ENCODE measurements around the gene CAGE1.

Gene CAGE1

GRCh38 chr6:7307533-7307932, 82.0 kb downstream of the CAGE1 start:
- Histone ChIP-seq H3K9ac (ENCODE audit: low read depth, low read length) (no peak overlapping the region), H3K27ac (ENCODE audit: low read depth, low read length) (no peak overlapping the region), H3K9me3 (ENCODE audit: control insufficient read depth, insufficient read depth, low read length) (no peaks in the 10 kb centered on the region), H3K4me3 (ENCODE audit: low read depth, low read length) (no peak overlapping the region), H3K27me3 (ENCODE audit: control insufficient read depth, insufficient read depth, low read length) (no peaks in the 10 kb centered on the region), H3K36me3 (ENCODE audit: control insufficient read depth, insufficient read depth, low read length) (peaks cover 73% of the 10 kb centered on the region), H3K4me1 (ENCODE audit: control insufficient read depth, insufficient read depth, low read length) (peaks cover 11% of the 10 kb centered on the region; the same call in 1 of the 2 replicates)

GRCh38 chr6:7304821-7305220, 84.7 kb downstream of the CAGE1 start:
- no peak overlapping the region for H3K9ac ChIP-seq (ENCODE audit: low read depth, low read length)

GRCh38 chr6:7301702-7302101, 87.8 kb downstream of the CAGE1 start:
- peaks cover 97% of the 10 kb centered on the region for H3K36me3 ChIP-seq (ENCODE audit: control insufficient read depth, insufficient read depth, low read length)
- no peak overlapping the region for H3K4me3 ChIP-seq (ENCODE audit: low read depth, low read length)
- H3K9ac ChIP-seq (ENCODE audit: low read depth, low read length) = no peak overlapping the region
- H3K9me3 ChIP-seq (ENCODE audit: control insufficient read depth, insufficient read depth, low read length) = no peaks in the 10 kb centered on the region
- no peaks in the 10 kb centered on the region for H3K27me3 ChIP-seq (ENCODE audit: control insufficient read depth, insufficient read depth, low read length)
- no peaks in the 10 kb centered on the region for H3K4me1 ChIP-seq (ENCODE audit: control insufficient read depth, insufficient read depth, low read length)
- H3K27ac ChIP-seq (ENCODE audit: low read depth, low read length) = no peak overlapping the region

More at GRCh38 chr6:7304821-7305220, 84.7 kb downstream of the CAGE1 start:
- H3K27ac ChIP-seq (ENCODE audit: low read depth, low read length) = no peak overlapping the region
- no peaks in the 10 kb centered on the region for H3K4me1 ChIP-seq (ENCODE audit: control insufficient read depth, insufficient read depth, low read length)
- H3K36me3 ChIP-seq (ENCODE audit: control insufficient read depth, insufficient read depth, low read length) = peaks cover 97% of the 10 kb centered on the region
- H3K4me3 ChIP-seq (ENCODE audit: low read depth, low read length) = no peak overlapping the region
- no peaks in the 10 kb centered on the region for H3K9me3 ChIP-seq (ENCODE audit: control insufficient read depth, insufficient read depth, low read length)
- no peaks in the 10 kb centered on the region for H3K27me3 ChIP-seq (ENCODE audit: control insufficient read depth, insufficient read depth, low read length)

DNA sequence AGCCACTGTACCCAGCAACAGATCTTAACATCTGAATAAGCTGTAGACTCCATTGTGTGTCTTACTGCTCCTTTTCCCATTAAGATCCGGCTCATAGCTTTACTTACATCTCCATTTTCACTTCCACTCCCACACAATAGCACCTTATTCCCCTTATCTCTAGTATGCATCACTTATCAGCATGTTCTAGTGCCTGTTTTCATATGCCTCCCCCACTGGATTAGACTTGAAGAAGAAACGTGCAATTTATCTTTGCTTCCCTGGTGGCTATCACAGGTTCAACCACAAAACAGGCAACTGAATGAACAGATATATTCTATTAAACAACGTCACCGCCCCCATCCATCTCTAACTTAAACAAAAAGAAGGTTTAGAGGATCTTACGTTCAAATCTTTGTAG, 88.6 kb downstream of the CAGE1 start:
- H3K36me3 ChIP-seq (ENCODE audit: control insufficient read depth, insufficient read depth, low read length) = peaks cover 100% of the 10 kb centered on the region
- no peak overlapping the region for H3K4me3 ChIP-seq (ENCODE audit: low read depth, low read length)
- no peaks in the 10 kb centered on the region for H3K4me1 ChIP-seq (ENCODE audit: control insufficient read depth, insufficient read depth, low read length)
- no peaks in the 10 kb centered on the region for H3K27me3 ChIP-seq (ENCODE audit: control insufficient read depth, insufficient read depth, low read length)
- H3K9me3 ChIP-seq (ENCODE audit: control insufficient read depth, insufficient read depth, low read length) = no peaks in the 10 kb centered on the region
- H3K9ac ChIP-seq (ENCODE audit: low read depth, low read length) = no peak overlapping the region
- no peak overlapping the region for H3K27ac ChIP-seq (ENCODE audit: low read depth, low read length)

DNA sequence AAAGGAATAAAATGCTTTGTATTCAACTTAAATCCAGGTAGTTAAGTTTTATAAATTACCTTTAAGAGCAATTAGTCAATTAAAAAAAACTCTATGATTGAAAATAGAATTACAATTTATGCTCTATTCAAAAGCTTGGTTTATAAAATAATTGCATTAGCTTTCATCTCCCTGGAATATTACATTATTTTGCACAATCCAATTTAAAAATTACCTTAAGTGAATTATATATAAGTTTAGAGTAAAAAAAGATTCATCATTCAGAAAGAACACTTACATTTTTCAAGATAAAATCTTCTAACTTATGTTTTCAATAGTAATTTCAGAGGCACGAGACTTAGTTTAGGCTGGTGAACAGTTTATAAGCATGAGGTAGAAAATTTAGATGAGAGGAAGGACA, 91.4 kb downstream of the CAGE1 start:
- no peaks in the 10 kb centered on the region for H3K4me1 ChIP-seq (ENCODE audit: control insufficient read depth, insufficient read depth, low read length)
- H3K27ac ChIP-seq (ENCODE audit: low read depth, low read length) = no peak overlapping the region
- H3K9me3 ChIP-seq (ENCODE audit: control insufficient read depth, insufficient read depth, low read length) = no peaks in the 10 kb centered on the region
- H3K27me3 ChIP-seq (ENCODE audit: control insufficient read depth, insufficient read depth, low read length) = no peaks in the 10 kb centered on the region
- H3K4me3 ChIP-seq (ENCODE audit: low read depth, low read length) = no peak overlapping the region
- no peak overlapping the region for H3K9ac ChIP-seq (ENCODE audit: low read depth, low read length)
- peaks cover 100% of the 10 kb centered on the region for H3K36me3 ChIP-seq (ENCODE audit: control insufficient read depth, insufficient read depth, low read length)

GRCh38 chr6:7296602-7297001, 92.9 kb downstream of the CAGE1 start:
- H3K36me3 ChIP-seq (ENCODE audit: control insufficient read depth, insufficient read depth, low read length) = peaks cover 100% of the 10 kb centered on the region

GRCh38 chr6:7295916-7296315, 93.6 kb downstream of the CAGE1 start:
- Histone ChIP-seq H3K27me3 (ENCODE audit: control insufficient read depth, insufficient read depth, low read length) (no peaks in the 10 kb centered on the region), H3K36me3 (ENCODE audit: control insufficient read depth, insufficient read depth, low read length) (peaks cover 99% of the 10 kb centered on the region), H3K27ac (ENCODE audit: low read depth, low read length) (no peak overlapping the region), H3K9me3 (ENCODE audit: control insufficient read depth, insufficient read depth, low read length) (no peaks in the 10 kb centered on the region), H3K4me1 (ENCODE audit: control insufficient read depth, insufficient read depth, low read length) (no peaks in the 10 kb centered on the region), H3K9ac (ENCODE audit: low read depth, low read length) (no peak overlapping the region), H3K4me3 (ENCODE audit: low read depth, low read length) (no peak overlapping the region)

More at GRCh38 chr6:7296602-7297001, 92.9 kb downstream of the CAGE1 start:
- Histone ChIP-seq H3K27ac (ENCODE audit: low read depth, low read length) (no peak overlapping the region), H3K4me3 (ENCODE audit: low read depth, low read length) (no peak overlapping the region), H3K27me3 (ENCODE audit: control insufficient read depth, insufficient read depth, low read length) (no peaks in the 10 kb centered on the region), H3K9ac (ENCODE audit: low read depth, low read length) (no peak overlapping the region), H3K4me1 (ENCODE audit: control insufficient read depth, insufficient read depth, low read length) (no peaks in the 10 kb centered on the region), H3K9me3 (ENCODE audit: control insufficient read depth, insufficient read depth, low read length) (no peaks in the 10 kb centered on the region)

DNA sequence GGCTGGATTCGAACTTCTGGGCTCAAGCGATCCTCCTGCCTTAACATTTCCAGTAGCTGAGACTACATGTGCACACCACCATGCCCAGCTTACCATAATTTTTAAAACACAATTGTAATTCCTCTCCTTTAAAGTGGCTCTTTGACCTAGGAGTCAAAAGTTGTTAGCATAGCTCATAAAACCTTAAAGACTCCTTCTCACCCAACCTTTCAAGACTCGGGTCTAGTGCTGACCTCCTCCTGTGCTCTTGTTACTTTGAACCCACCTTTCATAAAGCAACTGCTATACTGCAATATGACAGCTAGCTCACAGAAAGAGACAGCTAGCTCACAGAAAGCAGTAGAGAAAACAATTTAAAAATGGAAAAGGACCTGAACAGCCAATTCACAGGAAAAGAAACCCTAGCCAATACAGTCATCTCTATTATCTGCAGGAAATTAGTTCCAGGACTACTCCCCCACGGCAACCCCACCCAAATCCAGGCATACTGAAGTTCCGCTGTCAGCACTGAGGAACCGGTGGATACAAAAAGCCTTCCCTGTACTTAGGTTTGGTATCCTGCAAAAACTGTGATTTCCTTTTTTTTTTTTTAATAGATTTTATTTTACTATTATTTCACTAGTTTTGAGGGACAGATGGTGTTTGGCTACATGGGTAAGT, 96.8 kb downstream of the CAGE1 start:
- H3K9me3 ChIP-seq (ENCODE audit: control insufficient read depth, insufficient read depth, low read length) = no peaks in the 10 kb centered on the region
- no peak overlapping the region for H3K9ac ChIP-seq (ENCODE audit: low read depth, low read length)
- no peaks in the 10 kb centered on the region for H3K4me1 ChIP-seq (ENCODE audit: control insufficient read depth, insufficient read depth, low read length)
- H3K36me3 ChIP-seq (ENCODE audit: control insufficient read depth, insufficient read depth, low read length) = peaks cover 98% of the 10 kb centered on the region
- H3K4me3 ChIP-seq (ENCODE audit: low read depth, low read length) = no peak overlapping the region
- H3K27ac ChIP-seq (ENCODE audit: low read depth, low read length) = no peak overlapping the region
- no peaks in the 10 kb centered on the region for H3K27me3 ChIP-seq (ENCODE audit: control insufficient read depth, insufficient read depth, low read length)

DNA sequence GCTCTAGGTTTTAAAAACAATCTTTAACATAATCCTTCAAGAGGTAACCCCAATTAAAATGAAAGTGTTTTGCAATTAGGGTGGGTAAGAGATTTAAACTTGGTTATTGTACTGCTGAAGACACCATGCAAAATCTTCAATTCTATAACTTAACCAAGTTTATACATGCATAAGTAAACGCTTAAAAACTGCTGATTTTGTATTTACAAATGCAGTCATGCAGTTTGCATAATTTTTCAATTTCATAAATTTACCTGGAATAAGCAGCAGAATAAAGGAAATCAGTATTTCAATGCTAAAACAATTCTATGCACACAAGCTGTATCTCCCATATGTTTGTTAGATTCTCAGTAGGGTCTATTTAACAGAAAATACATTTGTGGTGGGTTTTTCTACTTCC, 99.5 kb downstream of the CAGE1 start:
- no peak overlapping the region for H3K9ac ChIP-seq (ENCODE audit: low read depth, low read length)
- peaks cover 97% of the 10 kb centered on the region for H3K36me3 ChIP-seq (ENCODE audit: control insufficient read depth, insufficient read depth, low read length)
- no peaks in the 10 kb centered on the region for H3K27me3 ChIP-seq (ENCODE audit: control insufficient read depth, insufficient read depth, low read length)
- no peak overlapping the region for H3K4me3 ChIP-seq (ENCODE audit: low read depth, low read length)
- H3K4me1 ChIP-seq (ENCODE audit: control insufficient read depth, insufficient read depth, low read length) = no peaks in the 10 kb centered on the region
- no peak overlapping the region for H3K27ac ChIP-seq (ENCODE audit: low read depth, low read length)
- H3K9me3 ChIP-seq (ENCODE audit: control insufficient read depth, insufficient read depth, low read length) = no peaks in the 10 kb centered on the region

DNA sequence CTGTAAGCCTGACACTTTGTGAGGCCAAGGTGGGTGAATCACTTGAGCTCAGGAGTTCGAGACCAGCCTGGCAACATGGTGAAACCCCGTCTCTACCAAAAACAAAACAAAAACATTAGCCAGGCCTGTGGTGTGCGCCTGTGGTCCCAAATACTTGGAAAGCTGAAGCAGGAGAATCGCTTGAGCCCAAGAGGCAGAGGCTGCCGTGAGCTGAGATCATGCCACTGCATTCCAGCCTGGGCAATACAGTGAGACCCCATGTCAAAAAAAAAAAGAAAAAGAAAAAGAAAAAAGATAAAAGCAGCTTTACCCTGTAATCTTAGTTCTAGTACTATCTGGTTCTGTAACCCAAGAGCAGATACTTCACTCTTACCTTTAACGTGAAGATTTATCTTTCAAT, 104.1 kb downstream of the CAGE1 start:
- Histone ChIP-seq H3K9me3 (ENCODE audit: control insufficient read depth, insufficient read depth, low read length) (no peaks in the 10 kb centered on the region), H3K27me3 (ENCODE audit: control insufficient read depth, insufficient read depth, low read length) (no peaks in the 10 kb centered on the region), H3K36me3 (ENCODE audit: control insufficient read depth, insufficient read depth, low read length) (peaks cover 54% of the 10 kb centered on the region), H3K4me1 (ENCODE audit: control insufficient read depth, insufficient read depth, low read length) (no peaks in the 10 kb centered on the region), H3K9ac (ENCODE audit: low read depth, low read length) (no peak overlapping the region), H3K27ac (ENCODE audit: low read depth, low read length) (no peak overlapping the region), H3K4me3 (ENCODE audit: low read depth, low read length) (no peak overlapping the region)

DNA sequence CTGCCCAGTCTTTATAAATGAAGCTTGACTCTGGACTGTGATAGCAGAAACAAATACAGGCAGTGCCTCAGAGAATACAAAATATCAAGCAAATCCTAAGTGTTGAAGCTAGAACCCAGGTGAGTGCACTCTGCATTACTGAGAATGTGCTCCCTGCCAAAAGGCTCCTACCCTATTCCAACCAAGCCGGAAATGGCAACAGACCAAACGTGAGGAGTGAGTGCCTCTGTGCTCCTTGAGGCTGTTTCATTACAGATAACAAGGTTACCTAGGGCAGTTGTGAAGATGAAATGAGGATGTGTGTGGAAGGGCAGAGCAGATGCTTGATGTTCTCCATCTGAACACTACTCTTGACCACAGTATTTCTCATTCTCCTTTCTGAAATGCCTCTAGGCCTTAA, 105.9 kb downstream of the CAGE1 start:
- no peaks in the 10 kb centered on the region for H3K9me3 ChIP-seq (ENCODE audit: control insufficient read depth, insufficient read depth, low read length)
- H3K27ac ChIP-seq (ENCODE audit: low read depth, low read length) = no peak overlapping the region
- no peaks in the 10 kb centered on the region for H3K27me3 ChIP-seq (ENCODE audit: control insufficient read depth, insufficient read depth, low read length)
- H3K9ac ChIP-seq (ENCODE audit: low read depth, low read length) = no peak overlapping the region
- H3K36me3 ChIP-seq (ENCODE audit: control insufficient read depth, insufficient read depth, low read length) = peaks cover 37% of the 10 kb centered on the region
- no peaks in the 10 kb centered on the region for H3K4me1 ChIP-seq (ENCODE audit: control insufficient read depth, insufficient read depth, low read length)
- H3K4me3 ChIP-seq (ENCODE audit: low read depth, low read length) = no peak overlapping the region
